Adrenal gland (tissue), 5 donors: Measurements from ENCODE around the gene USP53.

Source experiments
- POLR2A ChIP-seq, 2 donors: fragments of 450-650 bp; IDR thresholded peaks; one replicate each; pipeline ENCODE4 v1.6.1; 2017; ENCODE audit warnings: antibody characterized with exemption in 2 of 2, mild to moderate bottlenecking in 2 of 2, moderate library complexity in 1 of 2
- TF ChIP-seq, protein P1 (sequence below), 6 experiments: fragments of 450-650 bp in 4 of 6; fragments of 200-600 bp in 2 of 6; sonication (generic) in 1 of 6; IDR thresholded peaks; 1 replicate in 5 of 6; 2 replicates in 1 of 6; pipeline versions ENCODE4 v1.5.1 to v1.8.0; 2016 to 2021; ENCODE audit warnings: antibody characterized with exemption in 6 of 6, mild to moderate bottlenecking in 2 of 6, moderate library complexity in 1 of 6
- donor health status: DM: no; HTN: no; CAD: no.

DNA sequence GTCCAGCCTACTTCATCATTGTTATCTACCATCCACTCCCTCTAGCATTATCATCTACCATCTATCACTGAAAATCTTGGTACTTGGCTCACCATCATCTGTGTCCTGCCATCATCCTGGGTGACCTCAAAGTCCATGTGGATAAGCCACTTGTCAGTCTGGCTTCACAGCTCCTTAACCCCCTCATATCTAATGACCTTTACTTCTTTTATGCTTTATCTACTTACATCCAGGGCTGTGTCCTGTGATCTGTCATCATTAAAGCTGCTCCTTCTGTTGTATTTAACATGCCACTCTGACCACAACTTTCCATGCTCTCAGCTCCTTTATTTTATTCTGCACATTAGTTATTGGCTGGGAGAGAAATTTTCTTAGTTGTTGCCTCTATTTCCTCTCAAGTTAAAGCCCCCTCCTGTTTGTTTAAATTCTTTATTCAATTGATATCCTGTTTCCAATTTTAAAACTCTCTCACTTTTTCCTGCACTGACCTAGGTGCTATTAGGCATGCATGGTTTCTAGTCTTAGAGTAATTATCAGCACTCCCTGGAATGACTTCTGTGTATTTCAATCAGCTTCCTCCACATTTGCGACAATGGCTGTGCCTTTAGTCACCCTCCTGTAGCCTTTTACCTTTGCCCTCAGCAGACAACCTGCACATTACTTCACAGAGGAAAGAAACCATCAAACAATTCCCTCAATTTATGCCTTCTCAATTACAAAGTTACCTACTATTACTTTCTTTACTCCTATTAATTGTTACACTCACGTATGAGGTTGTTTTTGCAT lies 117.5 kb downstream of the USP53 start:
- TF ChIP-seq, protein P1, sequence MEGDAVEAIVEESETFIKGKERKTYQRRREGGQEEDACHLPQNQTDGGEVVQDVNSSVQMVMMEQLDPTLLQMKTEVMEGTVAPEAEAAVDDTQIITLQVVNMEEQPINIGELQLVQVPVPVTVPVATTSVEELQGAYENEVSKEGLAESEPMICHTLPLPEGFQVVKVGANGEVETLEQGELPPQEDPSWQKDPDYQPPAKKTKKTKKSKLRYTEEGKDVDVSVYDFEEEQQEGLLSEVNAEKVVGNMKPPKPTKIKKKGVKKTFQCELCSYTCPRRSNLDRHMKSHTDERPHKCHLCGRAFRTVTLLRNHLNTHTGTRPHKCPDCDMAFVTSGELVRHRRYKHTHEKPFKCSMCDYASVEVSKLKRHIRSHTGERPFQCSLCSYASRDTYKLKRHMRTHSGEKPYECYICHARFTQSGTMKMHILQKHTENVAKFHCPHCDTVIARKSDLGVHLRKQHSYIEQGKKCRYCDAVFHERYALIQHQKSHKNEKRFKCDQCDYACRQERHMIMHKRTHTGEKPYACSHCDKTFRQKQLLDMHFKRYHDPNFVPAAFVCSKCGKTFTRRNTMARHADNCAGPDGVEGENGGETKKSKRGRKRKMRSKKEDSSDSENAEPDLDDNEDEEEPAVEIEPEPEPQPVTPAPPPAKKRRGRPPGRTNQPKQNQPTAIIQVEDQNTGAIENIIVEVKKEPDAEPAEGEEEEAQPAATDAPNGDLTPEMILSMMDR (IDR thresholded peaks at IDR 0.05), result no peak
- no peak for TF ChIP-seq POLR2A (IDR thresholded peaks at IDR 0.05)
